ENCODE results near the gene DPP3.
"Not testable (repeated sequence)": the region's sequence is repeated elsewhere in the genome, so short reads cannot be mapped to it uniquely, and the experiment has no call there.

Gene DPP3

DNA sequence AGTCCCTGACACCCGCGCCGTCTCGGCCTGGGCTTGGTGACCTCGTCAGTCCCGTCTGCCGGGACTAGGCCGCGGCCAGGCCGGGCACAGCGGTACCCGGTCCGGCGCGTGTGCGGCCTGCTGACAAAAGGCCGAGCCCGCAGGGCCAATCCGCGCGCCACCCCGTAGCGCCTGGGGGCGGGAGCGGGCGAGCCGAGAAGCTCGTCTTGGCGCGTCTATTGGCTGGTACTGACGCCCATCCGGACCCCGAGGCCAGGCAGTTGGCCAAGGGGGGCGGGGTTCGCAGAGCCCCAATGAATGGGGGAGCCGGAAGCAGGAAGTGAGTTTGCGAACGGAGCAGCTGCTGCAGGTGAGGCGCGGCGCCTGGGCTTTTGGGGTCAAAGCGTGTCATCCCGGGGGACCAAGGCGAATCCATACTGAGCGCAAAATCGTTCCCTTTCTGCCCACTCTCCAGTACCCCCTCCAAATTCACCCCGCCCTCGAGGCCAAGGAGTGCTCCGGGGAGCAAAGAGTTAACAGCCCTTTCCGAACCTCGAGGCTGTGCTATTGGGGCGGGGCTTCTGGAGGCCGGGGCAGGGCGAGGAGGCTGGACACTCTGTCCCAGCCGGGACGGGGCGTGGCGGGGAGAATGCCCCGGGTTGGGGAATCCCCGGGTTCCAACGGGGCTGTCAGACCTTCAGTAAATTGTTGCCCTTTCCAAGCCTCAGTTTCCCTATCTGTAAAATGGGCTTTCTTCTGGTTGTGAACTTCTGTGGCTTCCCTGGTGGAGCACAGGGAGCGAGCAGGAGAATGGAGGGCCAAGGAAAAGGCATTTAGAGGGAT, at the start of gene DPP3:
Gene DPP3, plus strand, starts transcription at position 318 of the 822 bp plus-strand sequence. CDS start 1,767 bp downstream, outside the sequence.
- DNase-seq = peak; percentile 96

GRCh38 chr11:66431287-66431686, 48.9 kb upstream of the DPP3 start:
- DNase-seq = not testable (repeated sequence)

- DNase-seq = not testable (repeated sequence)
Measured at GRCh38 chr11:66431871-66432329, 48.3 kb upstream of the DPP3 start.

DNA sequence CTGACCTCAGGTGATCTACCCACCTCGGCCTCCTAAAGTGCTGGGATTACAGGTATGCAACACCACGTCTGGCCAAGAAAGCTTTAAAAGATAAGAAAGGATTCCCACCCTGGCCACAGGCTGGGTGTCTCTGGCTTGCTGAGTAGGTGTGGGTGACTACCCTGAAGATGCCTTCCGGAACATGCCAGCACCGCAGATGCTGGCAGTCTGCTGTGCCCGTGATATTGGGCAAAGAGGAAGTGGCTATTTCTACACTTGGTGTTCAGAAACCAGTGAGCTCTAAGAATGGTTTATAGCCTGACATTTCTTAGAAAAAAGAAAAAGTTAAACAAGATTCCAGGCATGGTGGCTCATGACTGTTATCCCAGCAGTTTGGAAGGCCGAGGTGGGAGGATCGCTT, 47.6 kb upstream of the DPP3 start:
- DNase-seq = no peak

DNA sequence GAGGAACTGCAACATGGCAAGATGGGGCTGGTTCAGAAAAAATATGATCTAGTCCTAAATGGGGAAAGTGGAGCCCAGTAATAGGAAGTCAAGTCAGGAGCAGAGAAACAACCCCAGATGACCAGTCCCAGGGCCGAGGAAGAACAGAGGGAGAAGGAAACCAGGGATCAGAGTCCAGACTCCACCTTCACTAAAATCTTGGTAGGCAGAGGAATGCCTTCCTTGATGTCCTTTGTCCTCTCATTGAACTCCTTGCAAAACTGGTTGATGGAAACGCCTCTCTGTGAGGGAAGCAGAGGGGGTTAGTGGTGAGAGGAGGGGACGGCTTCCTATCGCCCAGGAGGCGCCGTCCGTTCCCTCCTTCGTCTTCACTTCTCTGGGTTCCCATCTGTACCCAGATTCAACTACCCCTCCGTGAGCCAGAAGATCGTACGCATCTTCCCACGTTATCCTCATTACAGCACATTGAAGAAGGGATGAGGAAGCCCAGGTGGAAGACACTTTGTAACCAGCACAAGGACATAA, 42.2 kb upstream of the DPP3 start:
- no peak for DNase-seq

DNA sequence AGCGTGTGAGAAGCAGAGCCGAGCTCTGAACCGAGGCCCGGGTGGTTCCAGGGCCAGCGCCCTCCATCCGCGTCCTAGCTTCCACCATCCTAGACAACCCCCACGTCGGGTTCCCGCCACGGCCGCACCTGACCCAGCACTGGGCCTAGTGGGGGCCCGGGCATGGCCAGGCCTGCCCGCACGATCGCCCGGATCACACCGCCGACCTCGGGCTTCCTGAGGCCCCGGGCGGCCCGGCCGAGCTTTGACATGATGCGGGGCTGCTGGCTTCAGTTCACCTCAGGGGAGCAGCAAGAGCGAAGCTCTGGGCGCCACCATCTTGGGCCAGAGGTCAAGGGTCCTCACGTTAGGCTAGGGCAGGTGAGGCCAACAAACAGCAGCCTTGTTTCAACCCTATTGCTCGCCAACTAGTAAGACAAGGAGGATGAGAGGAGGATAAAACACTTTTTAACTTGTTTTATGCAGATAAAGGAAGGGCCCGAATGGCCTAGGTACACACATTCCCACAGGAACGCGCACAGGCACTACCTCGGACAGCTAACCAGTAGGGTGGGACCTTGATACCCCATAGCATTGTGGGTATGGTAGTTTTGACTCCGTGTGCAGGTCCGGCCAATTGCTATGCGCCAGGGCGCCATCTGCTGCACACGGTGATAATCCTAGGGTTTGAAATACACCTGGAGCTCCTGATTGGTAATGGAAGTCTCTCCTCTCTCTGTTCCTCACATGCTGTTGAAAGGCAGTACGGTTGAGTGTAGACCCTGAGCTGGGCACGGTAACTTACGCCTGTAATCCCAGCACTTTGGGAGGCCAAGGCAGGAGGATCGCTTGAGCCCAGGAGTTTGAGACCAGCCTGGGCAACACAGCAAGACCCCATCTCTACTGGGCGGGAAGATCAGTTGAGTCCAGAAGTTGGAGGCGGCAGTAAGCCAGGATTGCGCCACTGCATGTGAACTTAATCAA, 41.4 kb upstream of the DPP3 start, which contains the start of gene MRPL11:
Gene MRPL11, minus strand, starts transcription at position 345 of the 963 bp plus-strand sequence. Its CDS starts 94 bp downstream, at position 251.
- DNase-seq = peak; percentile 92

DNA sequence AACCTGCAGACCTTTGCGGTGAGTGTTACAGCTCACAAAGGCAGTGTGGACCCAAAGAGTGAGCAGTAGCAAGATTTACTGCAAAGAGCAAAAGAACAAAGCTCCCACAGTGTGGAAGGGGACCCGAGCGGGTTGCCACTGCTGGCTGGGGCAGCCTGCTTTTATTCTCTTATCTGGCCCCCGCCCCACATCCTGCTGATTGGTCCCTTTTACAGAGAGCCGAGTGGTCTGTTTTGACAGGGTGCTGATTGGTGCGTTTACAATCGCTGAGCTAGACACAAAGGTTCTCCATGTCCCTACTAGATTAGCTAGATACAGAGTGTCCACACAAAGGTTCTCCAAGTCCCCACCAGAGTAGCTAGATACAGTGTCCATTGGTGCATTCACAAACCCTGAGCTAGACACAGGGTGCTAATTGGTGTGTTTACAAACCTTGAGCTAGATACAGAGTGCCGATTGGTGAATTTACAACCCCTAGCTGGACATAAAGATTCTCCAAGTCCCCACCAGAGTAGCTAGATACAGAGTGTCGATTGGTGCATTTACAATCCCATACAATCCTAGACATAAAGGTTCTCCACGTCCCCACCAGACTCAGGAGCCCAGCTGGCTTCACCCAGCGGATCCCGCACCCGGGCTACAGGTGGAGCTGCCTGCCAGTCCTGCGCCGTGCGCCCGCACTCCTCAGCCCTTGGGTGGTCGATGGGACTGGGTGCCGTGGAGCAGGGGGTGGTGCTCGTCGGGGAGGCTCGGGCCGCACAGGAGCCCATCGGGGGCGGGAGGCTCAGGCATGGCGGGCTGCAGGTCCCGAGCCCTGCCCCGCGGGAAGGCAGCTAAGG, 39.9 kb upstream of the DPP3 start:
- DNase-seq = not testable (repeated sequence)

DNA sequence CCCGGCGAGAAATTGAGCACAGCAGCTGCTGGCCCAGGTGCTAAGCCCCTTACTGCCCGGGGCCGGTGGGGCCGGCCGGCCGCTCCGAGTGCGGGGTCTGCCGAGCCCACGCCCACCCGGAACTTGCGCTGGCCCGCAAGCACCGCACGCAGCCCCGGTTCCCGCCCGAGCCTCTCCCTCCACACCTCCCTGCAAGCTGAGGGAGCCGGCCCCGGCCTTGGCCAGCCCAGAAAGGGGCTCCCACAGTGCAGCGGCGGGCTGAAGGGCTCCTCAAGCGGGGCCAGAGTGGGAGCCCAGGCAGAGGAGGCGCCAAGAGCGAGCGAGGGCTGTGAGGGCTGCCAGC, 39.3 kb upstream of the DPP3 start:
- DNase-seq = not testable (repeated sequence)

- DNase-seq = peak; percentile 80
Measured at GRCh38 chr11:66443602-66444001, 36.6 kb upstream of the DPP3 start.

DNA sequence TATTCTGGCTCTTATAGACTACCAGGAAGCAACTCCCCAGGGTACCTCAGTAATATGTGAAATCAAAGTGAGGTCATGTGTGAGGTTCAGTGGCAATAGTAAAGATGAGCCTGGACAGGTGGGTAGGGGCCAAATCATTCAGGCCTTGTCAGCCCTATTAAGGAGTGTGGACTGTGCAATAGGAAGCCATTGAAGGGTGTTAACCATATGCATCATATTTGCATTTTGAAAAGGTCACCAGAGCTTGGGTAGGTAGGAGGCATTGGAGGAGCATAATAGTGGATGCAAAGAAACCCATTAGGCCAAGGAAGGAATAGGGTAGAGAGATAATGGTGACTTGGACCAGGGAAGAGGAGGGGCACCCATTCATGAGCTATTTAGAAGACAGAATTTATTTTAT, 33.2 kb upstream of the DPP3 start:
- no peak for DNase-seq

GRCh38 chr11:66448523-66448922, 31.7 kb upstream of the DPP3 start:
- DNase-seq = no peak

DNA sequence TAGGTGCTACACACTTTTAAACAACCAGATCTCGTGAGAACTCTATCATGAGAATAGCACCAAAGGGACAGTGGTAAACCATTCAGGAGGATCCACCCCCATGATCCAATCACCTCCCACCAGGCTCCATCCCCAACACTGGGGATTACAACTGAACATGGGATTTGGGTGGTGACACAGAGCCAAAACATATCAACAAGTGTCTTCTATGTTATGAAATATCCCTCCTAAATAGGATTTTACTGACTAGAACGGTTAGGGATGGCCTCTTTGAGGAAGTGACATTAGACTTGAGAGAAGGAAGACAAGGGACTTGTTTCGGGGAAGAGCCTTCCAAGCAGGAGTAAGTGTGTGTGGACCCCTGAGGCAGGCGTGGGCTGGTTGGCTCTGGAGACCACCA, 29.7 kb upstream of the DPP3 start:
- DNase-seq = no peak

DNA sequence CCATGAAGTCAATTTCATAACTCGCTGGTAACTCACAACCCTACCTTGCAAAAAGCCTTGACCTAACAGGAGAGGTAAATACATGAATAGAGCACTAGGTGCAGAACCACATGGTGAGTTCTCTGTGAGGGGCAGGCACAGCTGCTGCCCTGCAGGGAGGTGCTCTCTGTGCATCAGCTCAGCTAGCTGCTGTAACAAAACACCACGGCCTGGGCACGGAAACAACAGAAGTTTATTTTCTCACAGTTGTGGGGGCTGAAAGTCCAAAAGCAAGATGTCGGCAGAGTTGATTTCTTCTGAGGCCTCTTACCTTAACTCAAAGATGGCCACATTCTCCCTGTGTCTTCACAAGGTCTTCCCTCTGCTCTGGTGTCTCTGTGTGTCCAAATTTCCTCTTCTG, 28.6 kb upstream of the DPP3 start:
- no peak for DNase-seq

- DNase-seq = no peak
Measured at GRCh38 chr11:66454247-66454646, 26.0 kb upstream of the DPP3 start.

- no peak for DNase-seq
Measured at GRCh38 chr11:66454828-66455227, 25.4 kb upstream of the DPP3 start.

GRCh38 chr11:66457826-66458225, 22.4 kb upstream of the DPP3 start:
- no peak for DNase-seq

DNA sequence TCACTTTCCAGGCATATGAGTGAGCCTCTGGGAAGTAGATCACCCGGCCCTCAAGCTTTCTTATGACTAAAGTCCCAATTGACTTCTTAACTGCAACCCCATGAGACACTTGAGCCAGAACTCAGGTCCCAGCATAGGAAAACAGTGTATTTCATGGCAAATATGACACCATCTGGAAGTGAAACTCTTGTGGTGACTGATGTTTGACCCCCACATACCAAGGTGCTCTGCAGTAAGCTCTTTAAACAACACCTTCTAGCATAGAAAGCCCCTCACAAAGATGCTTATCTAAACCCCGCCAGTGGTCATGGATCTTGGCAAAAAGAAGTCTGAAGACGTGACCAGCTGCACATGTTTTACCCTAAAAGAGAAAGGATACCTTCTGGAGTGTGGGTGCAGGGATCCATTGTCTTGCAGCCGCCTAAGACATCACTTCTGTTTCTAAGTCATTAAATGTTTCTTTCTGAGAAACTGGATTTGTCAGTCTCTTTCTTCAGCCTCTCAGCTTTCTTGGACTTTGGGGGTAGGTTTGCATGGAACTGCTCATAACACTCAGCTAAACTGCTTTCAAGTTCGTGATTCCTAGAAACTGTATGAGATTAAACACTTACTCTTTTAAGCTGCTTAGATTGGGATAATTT, 21.0 kb upstream of the DPP3 start:
- DNase-seq = no peak

GRCh38 chr11:66462010-66462409, 18.2 kb upstream of the DPP3 start:
- no peak for DNase-seq

- no peak for DNase-seq
Measured at GRCh38 chr11:66462911-66463310, 17.3 kb upstream of the DPP3 start.

GRCh38 chr11:66464116-66464515, 16.1 kb upstream of the DPP3 start:
- DNase-seq = not testable (repeated sequence)

GRCh38 chr11:66464916-66465315, 15.3 kb upstream of the DPP3 start:
- no peak for DNase-seq

Data from fibroblast of skin of right biceps (primary cell).